C4-2B (cell line): Measurements from ENCODE around the gene NEO1.

Source experiments
- CTCF ChIP-seq: fragments of 450-650 bp; conservative IDR thresholded peaks from 2 replicates; pipeline ENCODE4 v1.5.1; 2017; ENCODE audit warnings: mild to moderate bottlenecking
- ZFX ChIP-seq: fragments of 450-650 bp; IDR thresholded peaks from 2 replicates; pipeline ENCODE4 v1.6.1; 2017

GRCh38 chr15:73296609-73297353 is 244.5 kb downstream of the NEO1 start:
- TF ChIP-seq CTCF: no peak
- TF ChIP-seq ZFX: no peak
